Esophagus squamous epithelium (tissue), 5 donors: ENCODE results near the gene TPI1. TPM values are rescaled to one million over a fixed set of nuclear protein-coding genes. Genes with fewer than 3 reads are reported as not detected.

ENCODE experiments used
- DNase-seq: peaks from one replicate; lab custom pipeline; 2025; lab: John Stamatoyannopoulos, UW
- H3K27ac ChIP-seq, 4 donors: fragments of 200-600 bp; sonication (generic); one replicate each; pipeline ENCODE4 v1.5.1; 2016 to 2019; ENCODE audit warnings: mild to moderate bottlenecking in 1 of 4
- H3K27me3 ChIP-seq, 4 donors: fragments of 200-600 bp; sonication (generic); 1 replicate in 3 of 4; 2 replicates in 1 of 4; pipeline versions ENCODE4 v1.5.1 to v1.6.0; 2017 to 2021; ENCODE audit warnings: antibody characterized with exemption in 1 of 4
- H3K36me3 ChIP-seq, 3 donors: fragments of 200-600 bp; sonication (generic); one replicate each; pipeline ENCODE4 v1.5.1; 2016 to 2019
- H3K4me1 ChIP-seq, 3 donors: fragments of 200-600 bp; sonication (generic); one replicate each; pipeline ENCODE4 v1.5.1; 2017 to 2019
- H3K4me3 ChIP-seq, 4 donors: fragments of 200-600 bp; sonication (generic); 1 replicate in 3 of 4; 2 replicates in 1 of 4; pipeline ENCODE4 v1.5.1; 2016 to 2019; ENCODE audit warnings: mild to moderate bottlenecking in 2 of 4, moderate library complexity in 1 of 4
- H3K9me3 ChIP-seq, 3 donors: fragments of 200-600 bp; sonication (generic); one replicate each; pipeline ENCODE4 v1.5.1; 2016 to 2019
- CTCF ChIP-seq, 6 experiments: fragments of 450-650 bp in 4 of 6; fragments of 200-600 bp in 2 of 6; sonication (generic) in 2 of 6; IDR thresholded peaks; one replicate each; pipeline ENCODE4 v1.5.1; 2016 to 2019; ENCODE audit warnings: antibody characterized with exemption in 6 of 6, mild to moderate bottlenecking in 4 of 6, moderate library complexity in 4 of 6
- POLR2A ChIP-seq, 4 donors: fragments of 450-650 bp; IDR thresholded peaks; one replicate each; pipeline ENCODE4 v1.6.1; 2017; ENCODE audit warnings: antibody characterized with exemption in 4 of 4, mild to moderate bottlenecking in 4 of 4, moderate library complexity in 3 of 4
- WGBS, 2 donors: methylation state at CpG; one replicate each; pipeline ENCODE4 v1.1.5; 2018; 5-methylcytosine and 5-hydroxymethylcytosine counted together
- intact Hi-C: fragments of 100-400 bp; cut with DNase I; formaldehyde crosslinking; loops from one replicate; pipeline ENCODE4 v1.15.0; 2022
- total RNA-seq, 4 donors: library from RNA; depleted of rRNA; stranded (reverse); fragments of >200 nt; gene quantifications; one replicate each; pipeline ENCODE4 v1.1.0, GENCODE V29; 2016
- donor health status: DM: yes; HTN: yes; CAD: no.

Gene TPI1
- total RNA-seq, 4 donors from 2014 or later, result 547 to 938 (median 723) TPM

GRCh38 chr12:6846316-6846869 is 20.9 kb upstream of the TPI1 start:
- Histone ChIP-seq H3K36me3 (peaks cover 0 to 43% (median 0%) of the 10 kb centered on the region in 3 donors), H3K4me3 (no peak overlapping the region), H3K4me1 (peaks cover 11 to 13% (median 11%) of the 10 kb centered on the region in 3 donors), H3K27ac (no peak overlapping the region), H3K9me3 (no peaks in the 10 kb centered on the region), H3K27me3 (no peaks in the 10 kb centered on the region)
- intact Hi-C loops, result no loop called here
- 84 to 85% methylated on average over 5 to 7 of the region's 7 CpGs for WGBS, 2 donors
- TF ChIP-seq POLR2A (IDR thresholded peaks at IDR 0.05) (no peak), CTCF (IDR thresholded peaks at IDR 0.05) (no peak)
- DNase-seq, result no peak

- Histone ChIP-seq H3K27ac (no peak overlapping the region), H3K4me3 (no peak overlapping the region), H3K9me3 (no peaks in the 10 kb centered on the region), H3K27me3 (no peaks in the 10 kb centered on the region), H3K36me3 (peaks cover 0 to 43% (median 0%) of the 10 kb centered on the region in 3 donors), H3K4me1 (peaks cover 11 to 14% (median 11%) of the 10 kb centered on the region in 3 donors)
- WGBS, 2 donors, result 87 to 90% methylated on average over 2 of the region's 2 CpGs
- intact Hi-C loops, result no loop called here
- TF ChIP-seq POLR2A (IDR thresholded peaks at IDR 0.05) (no peak), CTCF (IDR thresholded peaks at IDR 0.05) (no peak)
- no peak for DNase-seq
Observed at GRCh38 chr12:6847676-6848075, 19.7 kb upstream of the TPI1 start.

- no peaks in the 10 kb centered on the region for H3K27me3 ChIP-seq
- 92 to 100% methylated on average over 1 to 2 of the region's 2 CpGs for WGBS, 2 donors
- no peaks in the 10 kb centered on the region for H3K9me3 ChIP-seq
- H3K4me1 ChIP-seq, result peaks cover 11 to 29% (median 24%) of the 10 kb centered on the region in 3 donors
- no peak overlapping the region for H3K4me3 ChIP-seq
- TF ChIP-seq CTCF (IDR thresholded peaks at IDR 0.05) (no peak), POLR2A (IDR thresholded peaks at IDR 0.05) (no peak)
- intact Hi-C loops, result no loop called here
- no peak for DNase-seq
- H3K27ac ChIP-seq, result no peak overlapping the region
- H3K36me3 ChIP-seq, result peaks cover 0 to 43% (median 0%) of the 10 kb centered on the region in 3 donors
Observed at GRCh38 chr12:6849427-6849826, 17.9 kb upstream of the TPI1 start.

- Histone ChIP-seq H3K9me3 (no peaks in the 10 kb centered on the region), H3K27me3 (no peaks in the 10 kb centered on the region), H3K27ac (peak overlapping the region in 1 of 4 donors; percentile 99), H3K4me3 (peak overlapping the region in 3 of 4 donors; percentile 58 to 86 (median 83)), H3K36me3 (peaks cover 0 to 45% (median 0%) of the 10 kb centered on the region in 3 donors), H3K4me1 (peaks cover 11 to 29% (median 24%) of the 10 kb centered on the region in 3 donors)
- 71 to 82% methylated on average over 6 to 10 of the region's 10 CpGs for WGBS, 2 donors
- no peak for DNase-seq
- intact Hi-C loops, result no loop called here
- TF ChIP-seq CTCF (IDR thresholded peaks at IDR 0.05), result no peak
- no peak for TF ChIP-seq POLR2A (IDR thresholded peaks at IDR 0.05)
Observed at GRCh38 chr12:6849976-6850560, 17.3 kb upstream of the TPI1 start.

GRCh38 chr12:6850796-6851152 is 16.6 kb upstream of the TPI1 start:
- peak overlapping the region; percentile 58 to 86 (median 71) for H3K4me3 ChIP-seq
- no peaks in the 10 kb centered on the region for H3K27me3 ChIP-seq
- no peak for TF ChIP-seq POLR2A (IDR thresholded peaks at IDR 0.05)
- TF ChIP-seq CTCF (IDR thresholded peaks at IDR 0.05), result no peak
- peaks cover 2 to 45% (median 4%) of the 10 kb centered on the region in 3 donors for H3K36me3 ChIP-seq
- H3K27ac ChIP-seq, result peak overlapping the region; percentile 92 to 99 (median 97)
- no peak for DNase-seq
- H3K4me1 ChIP-seq, result peaks cover 11 to 29% (median 24%) of the 10 kb centered on the region in 3 donors
- no peaks in the 10 kb centered on the region for H3K9me3 ChIP-seq
- intact Hi-C loops, result no loop called here
- WGBS, 2 donors, result 0 to 29% methylated on average over 4 to 14 of the region's 16 CpGs
